Neutrophil (primary cell): ENCODE measurements around the gene TSHZ3.

ENCODE experiments used
- H3K27ac ChIP-seq: fragments of 200-600 bp; sonication (generic); 2 replicates; pipeline ENCODE4 v1.5.1; 2016; ENCODE audit warnings: mild to moderate bottlenecking, moderate library complexity
- H3K27me3 ChIP-seq: fragments of 200-600 bp; sonication (generic); 2 replicates; pipeline ENCODE4 v1.6.0; 2016; ENCODE audit warnings: mild to moderate bottlenecking
- H3K36me3 ChIP-seq: fragments of 200-600 bp; sonication (generic); 2 replicates; pipeline ENCODE4 v1.5.1; 2017
- H3K4me1 ChIP-seq, 2 experiments: fragments of 200-600 bp in 1 of 2; sonication (generic) in 1 of 2; 1 replicate in 1 of 2; 2 replicates in 1 of 2; pipeline versions ENCODE4 v1.5.1 to v1.6.1; 2013 to 2016; ENCODE audit warnings: low read depth in 1 of 2, low read length in 1 of 2, mild to moderate bottlenecking in 1 of 2, moderate library complexity in 1 of 2; ENCODE audit not compliant: control insufficient read depth in 1 of 2, insufficient read depth in 1 of 2
- H3K4me3 ChIP-seq, 2 experiments: fragments of 200-600 bp in 1 of 2; sonication (generic) in 1 of 2; 1 replicate in 1 of 2; 2 replicates in 1 of 2; pipeline ENCODE4 v1.5.1; 2013 to 2016; ENCODE audit warnings: low read depth in 1 of 2, low read length in 1 of 2, mild to moderate bottlenecking in 1 of 2, moderate library complexity in 1 of 2
- H3K9me3 ChIP-seq: fragments of 200-600 bp; sonication (generic); 2 replicates; pipeline ENCODE4 v1.5.1; 2016
- TF ChIP-seq, protein P1 (sequence below): fragments of 200-600 bp; sonication (generic); IDR thresholded peaks from 2 replicates; pipeline ENCODE4 v1.5.1; 2016; ENCODE audit warnings: antibody characterized with exemption

The TSHZ3 gene

GRCh38 chr19:31313291-31314030, 35.8 kb downstream of the TSHZ3 start:
- TF ChIP-seq, protein P1, sequence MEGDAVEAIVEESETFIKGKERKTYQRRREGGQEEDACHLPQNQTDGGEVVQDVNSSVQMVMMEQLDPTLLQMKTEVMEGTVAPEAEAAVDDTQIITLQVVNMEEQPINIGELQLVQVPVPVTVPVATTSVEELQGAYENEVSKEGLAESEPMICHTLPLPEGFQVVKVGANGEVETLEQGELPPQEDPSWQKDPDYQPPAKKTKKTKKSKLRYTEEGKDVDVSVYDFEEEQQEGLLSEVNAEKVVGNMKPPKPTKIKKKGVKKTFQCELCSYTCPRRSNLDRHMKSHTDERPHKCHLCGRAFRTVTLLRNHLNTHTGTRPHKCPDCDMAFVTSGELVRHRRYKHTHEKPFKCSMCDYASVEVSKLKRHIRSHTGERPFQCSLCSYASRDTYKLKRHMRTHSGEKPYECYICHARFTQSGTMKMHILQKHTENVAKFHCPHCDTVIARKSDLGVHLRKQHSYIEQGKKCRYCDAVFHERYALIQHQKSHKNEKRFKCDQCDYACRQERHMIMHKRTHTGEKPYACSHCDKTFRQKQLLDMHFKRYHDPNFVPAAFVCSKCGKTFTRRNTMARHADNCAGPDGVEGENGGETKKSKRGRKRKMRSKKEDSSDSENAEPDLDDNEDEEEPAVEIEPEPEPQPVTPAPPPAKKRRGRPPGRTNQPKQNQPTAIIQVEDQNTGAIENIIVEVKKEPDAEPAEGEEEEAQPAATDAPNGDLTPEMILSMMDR = no peak
- H3K27me3 ChIP-seq = no peaks in the 10 kb centered on the region
- no peak overlapping the region for H3K27ac ChIP-seq
- no peaks in the 10 kb centered on the region for H3K9me3 ChIP-seq
- H3K4me1 ChIP-seq = peaks cover 20 to 24% of the 10 kb centered on the region in 2 experiments
- no peaks in the 10 kb centered on the region for H3K36me3 ChIP-seq
- no peak overlapping the region for H3K4me3 ChIP-seq

- Histone ChIP-seq H3K4me3 (no peak overlapping the region), H3K27me3 (no peaks in the 10 kb centered on the region), H3K4me1 (peaks cover 20 to 24% of the 10 kb centered on the region in 2 experiments), H3K27ac (no peak overlapping the region), H3K9me3 (no peaks in the 10 kb centered on the region), H3K36me3 (no peaks in the 10 kb centered on the region)
- TF ChIP-seq, protein P1 = no peak
Observed at GRCh38 chr19:31312677-31313244, 36.5 kb downstream of the TSHZ3 start.

DNA sequence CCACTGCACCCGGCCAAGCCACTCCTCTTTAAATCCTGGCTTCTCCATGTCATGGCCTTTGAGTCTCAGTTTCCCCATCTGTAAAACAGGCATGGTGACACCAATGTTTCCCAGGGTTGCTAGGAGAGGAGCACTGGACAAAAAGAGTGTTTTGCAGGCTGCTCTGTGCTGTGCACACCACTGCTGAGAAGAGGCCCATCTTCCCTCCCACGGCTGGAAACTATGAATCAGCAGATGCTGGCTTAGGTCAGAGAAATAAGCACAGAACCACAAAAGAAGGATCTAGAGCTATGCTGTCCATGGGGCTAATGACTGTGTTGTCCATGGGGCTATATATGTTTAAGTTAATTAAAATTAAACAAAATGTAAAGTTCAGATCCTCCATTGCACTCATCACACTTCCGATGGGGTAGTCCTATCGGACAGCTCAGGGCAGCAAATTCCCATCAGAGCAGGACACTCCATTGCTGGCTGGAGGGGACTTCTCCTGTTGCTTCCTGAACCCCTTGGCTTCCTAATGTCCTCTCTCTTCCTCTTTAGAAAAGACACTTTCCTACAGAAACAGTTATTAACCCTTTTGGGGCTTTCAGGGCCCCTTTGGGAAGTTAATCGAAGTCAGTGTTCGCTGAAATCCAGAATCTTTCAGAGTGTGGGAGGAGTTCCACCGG, 37.1 kb downstream of the TSHZ3 start:
- H3K36me3 ChIP-seq = no peaks in the 10 kb centered on the region
- peaks cover 14 to 21% of the 10 kb centered on the region in 2 experiments for H3K4me1 ChIP-seq
- no peaks in the 10 kb centered on the region for H3K27me3 ChIP-seq
- no peak overlapping the region for H3K27ac ChIP-seq
- H3K9me3 ChIP-seq = no peaks in the 10 kb centered on the region
- H3K4me3 ChIP-seq = no peak overlapping the region
- TF ChIP-seq, protein P1 = no peak

GRCh38 chr19:31310432-31311133, 38.7 kb downstream of the TSHZ3 start:
- Histone ChIP-seq H3K27me3 (no peaks in the 10 kb centered on the region), H3K4me3 (no peak overlapping the region), H3K4me1 (peaks cover under 1 to 5% of the 10 kb centered on the region in 2 experiments), H3K9me3 (no peaks in the 10 kb centered on the region), H3K27ac (no peak overlapping the region), H3K36me3 (no peaks in the 10 kb centered on the region)
- TF ChIP-seq, protein P1 = no peak

- TF ChIP-seq, protein P1 = no peak
- no peak overlapping the region for H3K27ac ChIP-seq
- peaks cover 12 to 13% of the 10 kb centered on the region in 2 experiments for H3K4me1 ChIP-seq
- H3K9me3 ChIP-seq = no peaks in the 10 kb centered on the region
- no peaks in the 10 kb centered on the region for H3K27me3 ChIP-seq
- no peaks in the 10 kb centered on the region for H3K36me3 ChIP-seq
- no peak overlapping the region for H3K4me3 ChIP-seq
Observed at GRCh38 chr19:31308781-31309180, 40.5 kb downstream of the TSHZ3 start.
